Renal cortical epithelial cell (primary cell): ENCODE measurements around the gene FKBP4. TPM values are rescaled to one million over a fixed set of nuclear protein-coding genes. Genes with fewer than 3 reads are reported as not detected.

Experiments
- DNase-seq: peaks from one replicate; pipeline ENCODE4 v3.0.0-alpha.2; 2011; ENCODE audit warnings: low read depth
- total RNA-seq: library from RNA; depleted of rRNA; stranded (reverse); fragments of >200 nt; gene quantifications from 2 replicates; pipeline ENCODE4 v1.2.3, GENCODE V29; 2014

Gene FKBP4
- total RNA-seq, 1 donor from 2014 or later = 87.5 TPM

GRCh38 chr12:2853626-2854025, 58.9 kb downstream of the FKBP4 start:
- peak; percentile 49 for DNase-seq

Other genes with a start within 250 kb of the FKBP4 start
- 7.8 and 21.2 TPM in 2 replicates for gene ITFG2, start 17.7 kb downstream of the FKBP4 start, total RNA-seq
- not detected in 2 replicates for gene NRIP2, start 40.1 kb downstream of the FKBP4 start, total RNA-seq
- not detected in 2 replicates for gene TEX52, start 62.1 kb downstream of the FKBP4 start, total RNA-seq
- 0.60 and 4.9 TPM in 2 replicates for gene FOXM1, start 82.2 kb downstream of the FKBP4 start, total RNA-seq
- gene RHNO1, start 82.3 kb downstream of the FKBP4 start, total RNA-seq = 18.0 and 22.7 TPM in 2 replicates
- gene TULP3, start 95.9 kb downstream of the FKBP4 start, total RNA-seq = 15.5 and 27.1 TPM in 2 replicates
- gene TEAD4, start 164.4 kb downstream of the FKBP4 start, total RNA-seq = 9.7 and 15.3 TPM in 2 replicates